Cardiac fibroblast (primary cell): Measurements from ENCODE around the gene TMEM62.

Experiments
- DNase-seq, 2 donors: peaks; one replicate each; pipeline versions ENCODE4 v3.0.0 to v3.0.0-alpha.2; 2010; ENCODE audit warnings: low read depth in 2 of 2
- H3K4me3 ChIP-seq, 2 donors: replicated peaks in 1 of 2; 1 replicate in 1 of 2; 2 replicates in 1 of 2; pipeline ENCODE4 v1.5.1; 2011; ENCODE audit warnings: low read depth in 2 of 2, low read length in 2 of 2, mild to moderate bottlenecking in 2 of 2, moderate library complexity in 1 of 2
- TF ChIP-seq, protein P1 (sequence below): IDR thresholded peaks from one replicate; pipeline ENCODE4 v1.5.1; 2011; ENCODE audit warnings: low read depth, mild to moderate bottlenecking, low read length, inconsistent platforms

The TMEM62 gene

GRCh38 chr15:43095708-43096347 is 37.6 kb upstream of the TMEM62 start:
- H3K4me3 ChIP-seq: no peak overlapping the region
- peak; percentile 22 to 54 for DNase-seq
- TF ChIP-seq, protein P1, sequence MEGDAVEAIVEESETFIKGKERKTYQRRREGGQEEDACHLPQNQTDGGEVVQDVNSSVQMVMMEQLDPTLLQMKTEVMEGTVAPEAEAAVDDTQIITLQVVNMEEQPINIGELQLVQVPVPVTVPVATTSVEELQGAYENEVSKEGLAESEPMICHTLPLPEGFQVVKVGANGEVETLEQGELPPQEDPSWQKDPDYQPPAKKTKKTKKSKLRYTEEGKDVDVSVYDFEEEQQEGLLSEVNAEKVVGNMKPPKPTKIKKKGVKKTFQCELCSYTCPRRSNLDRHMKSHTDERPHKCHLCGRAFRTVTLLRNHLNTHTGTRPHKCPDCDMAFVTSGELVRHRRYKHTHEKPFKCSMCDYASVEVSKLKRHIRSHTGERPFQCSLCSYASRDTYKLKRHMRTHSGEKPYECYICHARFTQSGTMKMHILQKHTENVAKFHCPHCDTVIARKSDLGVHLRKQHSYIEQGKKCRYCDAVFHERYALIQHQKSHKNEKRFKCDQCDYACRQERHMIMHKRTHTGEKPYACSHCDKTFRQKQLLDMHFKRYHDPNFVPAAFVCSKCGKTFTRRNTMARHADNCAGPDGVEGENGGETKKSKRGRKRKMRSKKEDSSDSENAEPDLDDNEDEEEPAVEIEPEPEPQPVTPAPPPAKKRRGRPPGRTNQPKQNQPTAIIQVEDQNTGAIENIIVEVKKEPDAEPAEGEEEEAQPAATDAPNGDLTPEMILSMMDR: no peak

DNA sequence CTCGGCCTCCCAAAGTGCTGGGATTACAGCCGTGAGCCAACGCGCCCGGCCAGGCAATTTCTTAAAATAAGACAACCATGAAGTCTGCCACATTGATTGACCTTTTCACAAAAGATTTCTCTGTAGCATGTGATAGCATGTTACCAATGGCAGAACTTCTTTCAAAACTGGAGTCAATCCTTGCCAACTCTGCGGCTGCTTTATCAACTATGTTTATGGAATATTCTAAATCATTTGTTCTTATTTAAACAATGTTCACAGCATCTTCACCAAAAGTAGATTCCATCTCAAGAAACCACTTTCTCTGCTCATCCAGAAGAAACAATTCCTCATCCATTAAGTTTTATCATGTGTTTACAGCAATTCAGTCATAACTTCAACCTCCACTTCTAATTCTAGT is 37.0 kb upstream of the TMEM62 start:
- TF ChIP-seq, protein P1: no peak
- no peak overlapping the region for H3K4me3 ChIP-seq
- DNase-seq: no peak

DNA sequence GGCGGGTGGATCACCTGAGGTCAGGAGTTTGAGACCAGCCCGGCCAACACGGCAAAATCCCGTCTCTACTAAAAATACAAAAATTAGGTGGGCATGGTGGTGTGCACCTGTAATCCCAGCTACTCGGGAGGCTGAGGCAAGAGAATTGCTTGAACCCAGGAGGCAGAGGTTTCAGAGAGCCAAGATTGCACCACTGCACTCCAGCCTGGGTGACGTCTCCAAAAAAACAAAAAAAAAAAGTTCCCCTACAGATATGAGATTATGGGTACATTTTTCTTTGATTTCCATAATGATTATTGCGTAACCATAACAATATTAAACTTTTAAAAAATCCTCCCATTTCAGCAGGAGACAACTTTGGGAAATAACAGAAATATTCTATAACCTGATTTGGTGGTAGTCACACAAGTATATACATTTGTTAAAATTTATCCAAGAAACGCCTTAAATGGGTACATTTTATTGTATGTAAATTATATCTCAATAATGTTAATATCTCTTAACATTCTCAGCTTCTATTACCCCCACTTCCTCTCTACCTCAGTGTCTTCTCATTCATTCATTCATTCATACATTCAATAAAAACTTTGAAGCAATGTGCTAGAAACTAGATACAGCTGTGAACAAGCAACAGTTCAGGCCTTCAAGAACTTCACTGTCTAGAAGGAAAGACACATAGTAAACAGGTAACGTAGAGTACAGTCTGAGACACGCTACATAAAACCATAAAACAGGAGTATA is 34.1 kb upstream of the TMEM62 start:
- no peak for DNase-seq
- H3K4me3 ChIP-seq: no peak overlapping the region
- TF ChIP-seq, protein P1: no peak

GRCh38 chr15:43100971-43101370 is 32.4 kb upstream of the TMEM62 start:
- no peak overlapping the region for H3K4me3 ChIP-seq
- no peak for DNase-seq
- TF ChIP-seq, protein P1: no peak

DNA sequence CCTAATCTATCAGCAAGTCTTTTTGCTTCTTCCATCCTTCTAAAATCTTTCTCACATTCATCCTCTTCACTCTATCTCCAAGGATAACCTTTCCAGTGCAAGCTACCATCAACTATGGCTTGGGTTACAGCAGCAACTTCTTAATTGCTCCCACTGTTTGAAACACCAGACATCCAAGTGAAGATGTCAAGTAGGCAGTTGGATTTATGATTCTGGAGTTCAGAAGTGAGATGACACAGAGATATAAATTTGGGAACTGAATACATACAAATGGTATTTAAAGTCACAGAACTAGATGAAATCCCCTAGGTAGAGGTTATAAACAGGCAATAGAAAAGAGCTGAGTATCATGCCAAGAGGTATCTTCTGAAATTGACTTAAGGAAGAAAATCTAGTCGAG is 31.2 kb upstream of the TMEM62 start:
- no peak overlapping the region for H3K4me3 ChIP-seq
- TF ChIP-seq, protein P1: no peak
- DNase-seq: no peak

- DNase-seq: no peak
- H3K4me3 ChIP-seq: no peak overlapping the region
- TF ChIP-seq, protein P1: no peak
Observed at GRCh38 chr15:43103907-43104306, 29.5 kb upstream of the TMEM62 start.

DNA sequence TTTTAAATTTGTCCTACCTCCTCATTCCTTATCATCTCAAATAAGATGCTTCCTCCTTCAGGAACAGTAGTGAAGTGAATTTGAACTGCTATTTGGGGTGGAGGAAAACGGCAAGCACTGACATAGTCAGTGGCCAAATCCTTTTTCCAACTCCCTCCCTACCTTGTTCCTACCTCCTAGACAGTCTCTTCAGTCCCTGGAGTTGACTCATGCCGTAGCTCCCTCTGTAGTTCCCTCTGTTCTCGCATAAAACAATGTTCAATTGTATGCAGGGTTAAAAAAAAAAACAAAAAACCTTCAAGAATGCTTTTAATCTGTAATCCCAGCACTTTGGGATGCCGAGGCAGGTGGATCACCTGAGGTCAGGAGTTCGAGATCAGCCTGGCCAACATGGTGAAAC is 29.0 kb upstream of the TMEM62 start:
- DNase-seq: peak in 1 of 2 donors; percentile 23
- TF ChIP-seq, protein P1: no peak
- peak overlapping the region in 1 of 2 donors; percentile 7 for H3K4me3 ChIP-seq
